Endodermal cell (in vitro differentiated cells): ENCODE results near the gene SCG3. TPM values are rescaled to one million over a fixed set of nuclear protein-coding genes. Genes with fewer than 3 reads are reported as not detected.
"Not testable (repeated sequence)": the region's sequence is repeated elsewhere in the genome, so short reads cannot be mapped to it uniquely, and the experiment has no call there.

Experiments
- DNase-seq: peaks from one replicate; pipeline ENCODE4 v3.0.0-alpha.2; 2017
- H3K27ac ChIP-seq: 2 replicates; pipeline ENCODE4 v1.5.1; 2013; ENCODE audit warnings: mild to moderate bottlenecking, low read depth, low read length, moderate library complexity
- H3K27me3 ChIP-seq: 2 replicates; pipeline ENCODE4 v1.6.1; 2013; ENCODE audit warnings: mild to moderate bottlenecking, low read length, moderate library complexity; ENCODE audit not compliant: insufficient read depth, control insufficient read depth, poor library complexity, severe bottlenecking
- H3K36me3 ChIP-seq: 2 replicates; pipeline ENCODE4 v1.7.0; 2013; ENCODE audit warnings: mild to moderate bottlenecking, low read length, moderate library complexity; ENCODE audit not compliant: control insufficient read depth, insufficient read depth
- H3K4me1 ChIP-seq: one replicate; pipeline ENCODE4 v1.7.0; 2013; ENCODE audit warnings: low read length; ENCODE audit not compliant: control insufficient read depth, insufficient read depth
- H3K4me3 ChIP-seq: 2 replicates; pipeline ENCODE4 v1.5.1; 2013; ENCODE audit warnings: mild to moderate bottlenecking, low read length, moderate library complexity
- H3K9ac ChIP-seq: 2 replicates; pipeline ENCODE4 v1.6.1; 2013; ENCODE audit warnings: mild to moderate bottlenecking, low read length, moderate library complexity; ENCODE audit not compliant: poor library complexity, severe bottlenecking; ENCODE audit errors: extremely low read depth
- H3K9me3 ChIP-seq: 2 replicates; pipeline ENCODE4 v1.6.1; 2013; ENCODE audit warnings: mild to moderate bottlenecking, low read length, moderate library complexity; ENCODE audit not compliant: control insufficient read depth
- H3K27ac Mint-ChIP-seq: 2 replicates; pipeline ENCODE4 v1.8.0; 2020; ENCODE audit warnings: mixed read lengths
- H3K27me3 Mint-ChIP-seq: 2 replicates; pipeline ENCODE4 v1.8.0; 2021; ENCODE audit warnings: mild to moderate bottlenecking, mixed read lengths; ENCODE audit not compliant: insufficient read depth
- H3K36me3 Mint-ChIP-seq: 2 replicates; pipeline ENCODE4 v1.8.0; 2020; ENCODE audit warnings: low read depth, mixed read lengths
- H3K4me1 Mint-ChIP-seq: 2 replicates; pipeline ENCODE4 v1.8.0; 2020; ENCODE audit warnings: mixed read lengths
- H3K4me3 Mint-ChIP-seq: 2 replicates; pipeline ENCODE4 v1.8.0; 2020; ENCODE audit warnings: mild to moderate bottlenecking, moderate library complexity, mixed read lengths
- H3K9me3 Mint-ChIP-seq: 2 replicates; pipeline ENCODE4 v1.8.0; 2020; ENCODE audit warnings: mild to moderate bottlenecking, mixed read lengths
- CTCF ChIP-seq: fragments of 200-600 bp; sonication (generic); conservative IDR thresholded peaks from 2 replicates; pipeline ENCODE4 v1.5.0; 2021; ENCODE audit warnings: antibody characterized with exemption, mild to moderate bottlenecking
- WGBS, 2 experiments: methylation state at CpG; one replicate each; pipeline versions ENCODE4 v1.1.5 to v1.1.7; 2013; ENCODE audit warnings: missing lambda C conversion rate in 2 of 2, mixed read lengths in 1 of 2; ENCODE audit not compliant: insufficient coverage in 1 of 2, insufficient read length in 1 of 2; 5-methylcytosine and 5-hydroxymethylcytosine counted together
- total RNA-seq, 2 donors: library from RNA; stranded (reverse); fragmentation: NEBNext Ultra II Directional in 1 of 2; extraction: Animal tissue kit (Norgen Biotek cat#: 25700) in 1 of 2; gene quantifications; 2 replicates in 1 of 2; 3 replicates in 1 of 2; pipeline ENCODE4 v1.2.1, GENCODE V29; 2021

Gene SCG3
- total RNA-seq, 2 donors from 2014 or later: 10.0 to 18.3 TPM

- H3K4me3 ChIP-seq: no peak overlapping the region
- no peaks in the 10 kb centered on the region for H3K9me3 Mint-ChIP-seq
- H3K4me1 ChIP-seq: no peaks in the 10 kb centered on the region
- WGBS, 2 experiments: 90% methylated on average over 1 of the region's 1 CpG; no CpG with 5 or more reads in 1 of the 2 experiments
- H3K27ac Mint-ChIP-seq: no peak overlapping the region
- H3K4me3 Mint-ChIP-seq: no peak overlapping the region
- no peaks in the 10 kb centered on the region for H3K27me3 ChIP-seq
- peaks cover 3% of the 10 kb centered on the region for H3K27me3 Mint-ChIP-seq
- DNase-seq: no peak
- no peaks in the 10 kb centered on the region for H3K36me3 ChIP-seq
- H3K9me3 ChIP-seq: no peaks in the 10 kb centered on the region
- no peak overlapping the region for H3K27ac ChIP-seq
- TF ChIP-seq CTCF: no peak
- H3K36me3 Mint-ChIP-seq: no peaks in the 10 kb centered on the region
- H3K9ac ChIP-seq: no peak overlapping the region
- no peaks in the 10 kb centered on the region for H3K4me1 Mint-ChIP-seq
Measured at GRCh38 chr15:51642696-51643095, 38.6 kb upstream of the SCG3 start.

- H3K4me3 Mint-ChIP-seq: no peak overlapping the region
Measured at GRCh38 chr15:51647128-51647562, 34.2 kb upstream of the SCG3 start.

GRCh38 chr15:51648101-51648500, 33.2 kb upstream of the SCG3 start:
- 89% methylated on average over 1 of the region's 1 CpG; no CpG with 5 or more reads in 1 of the 2 experiments for WGBS, 2 experiments
- H3K4me3 Mint-ChIP-seq, H3K9me3 Mint-ChIP-seq, H3K9ac ChIP-seq, H3K27ac ChIP-seq, H3K9me3 ChIP-seq, H3K27ac Mint-ChIP-seq, H3K4me3 ChIP-seq, H3K4me1 Mint-ChIP-seq, H3K36me3 ChIP-seq, H3K27me3 Mint-ChIP-seq, H3K4me1 ChIP-seq, H3K27me3 ChIP-seq, DNase-seq, H3K36me3 Mint-ChIP-seq: not testable (repeated sequence)

More at GRCh38 chr15:51647128-51647562, 34.2 kb upstream of the SCG3 start:
- H3K36me3 ChIP-seq: no peaks in the 10 kb centered on the region
- no peak overlapping the region for H3K27ac Mint-ChIP-seq
- no peaks in the 10 kb centered on the region for H3K36me3 Mint-ChIP-seq
- H3K4me1 ChIP-seq: no peaks in the 10 kb centered on the region
- no peaks in the 10 kb centered on the region for H3K4me1 Mint-ChIP-seq
- DNase-seq: no peak
- no peak overlapping the region for H3K27ac ChIP-seq
- H3K9me3 ChIP-seq: no peaks in the 10 kb centered on the region
- no peak overlapping the region for H3K4me3 ChIP-seq
- H3K9ac ChIP-seq: no peak overlapping the region
- H3K27me3 ChIP-seq: no peaks in the 10 kb centered on the region
- TF ChIP-seq CTCF: no peak
- H3K9me3 Mint-ChIP-seq: no peaks in the 10 kb centered on the region
- WGBS, 2 experiments: 90 to 92% methylated on average over 2 to 3 of the region's 3 CpGs
- no peaks in the 10 kb centered on the region for H3K27me3 Mint-ChIP-seq

- H3K27me3 ChIP-seq, H3K27ac Mint-ChIP-seq, H3K36me3 Mint-ChIP-seq, H3K4me3 ChIP-seq, H3K4me1 Mint-ChIP-seq, DNase-seq, H3K27me3 Mint-ChIP-seq, H3K4me3 Mint-ChIP-seq, H3K36me3 ChIP-seq, H3K9ac ChIP-seq, H3K4me1 ChIP-seq, H3K27ac ChIP-seq, H3K9me3 Mint-ChIP-seq, H3K9me3 ChIP-seq: not testable (repeated sequence)
- 76% methylated on average over 4 of the region's 4 CpGs; no CpG with 5 or more reads in 1 of the 2 experiments for WGBS, 2 experiments
Measured at GRCh38 chr15:51648643-51649042, 32.7 kb upstream of the SCG3 start.
